CD14-positive monocyte (primary cell): ENCODE results near the gene LFNG. TPM values are rescaled to one million over a fixed set of nuclear protein-coding genes. Genes with fewer than 3 reads are reported as not detected.

Source experiments
- DNase-seq, 3 donors: peaks; one replicate each; pipeline ENCODE4 v3.0.0-alpha.2; 2011 to 2022
- H2AFZ ChIP-seq: 2 replicates; pipeline ENCODE4 v1.6.0; 2012; ENCODE audit warnings: mild to moderate bottlenecking, low read depth, low read length, inconsistent platforms; ENCODE audit not compliant: insufficient read depth, poor library complexity, severe bottlenecking
- H3K27ac ChIP-seq, 2 donors: 1 replicate in 1 of 2; 2 replicates in 1 of 2; pipeline ENCODE4 v1.5.1; 2012 to 2013; ENCODE audit warnings: low read length in 2 of 2, control low read depth in 1 of 2, inconsistent platforms in 1 of 2, low read depth in 1 of 2, mild to moderate bottlenecking in 1 of 2
- H3K27me3 ChIP-seq, 2 donors: one replicate each; pipeline versions ENCODE4 v1.6.0 to v1.6.1; 2011 to 2013; ENCODE audit warnings: low read length in 2 of 2; ENCODE audit not compliant: control insufficient read depth in 2 of 2, insufficient read depth in 2 of 2
- H3K36me3 ChIP-seq, 2 donors: replicated peaks in 1 of 2; 1 replicate in 1 of 2; 2 replicates in 1 of 2; pipeline versions ENCODE4 v1.5.1 to v1.6.1; 2012 to 2013; ENCODE audit warnings: low read length in 2 of 2, control low read depth in 1 of 2, inconsistent platforms in 1 of 2, mild to moderate bottlenecking in 1 of 2; ENCODE audit not compliant: insufficient read depth in 2 of 2, control insufficient read depth in 1 of 2
- H3K4me1 ChIP-seq, 2 donors: 1 replicate in 1 of 2; 2 replicates in 1 of 2; pipeline versions ENCODE4 v1.5.1 to v1.6.1; 2012 to 2013; ENCODE audit warnings: low read length in 2 of 2, control low read depth in 1 of 2, inconsistent platforms in 1 of 2, mild to moderate bottlenecking in 1 of 2, moderate library complexity in 1 of 2; ENCODE audit not compliant: insufficient read depth in 2 of 2, control insufficient read depth in 1 of 2
- H3K4me2 ChIP-seq: replicated peaks from 2 replicates; pipeline ENCODE3; 2012; ENCODE audit warnings: low read length, moderate library complexity, mild to moderate bottlenecking; ENCODE audit not compliant: poor library complexity, severe bottlenecking; ENCODE audit errors: extremely low read depth
- H3K4me3 ChIP-seq, 3 experiments: fragments of 200-600 bp in 1 of 3; sonication (generic) in 1 of 3; replicated peaks in 1 of 3; 1 replicate in 2 of 3; 2 replicates in 1 of 3; pipeline ENCODE4 v1.5.1; 2011 to 2013; ENCODE audit warnings: low read length in 3 of 3, mild to moderate bottlenecking in 3 of 3, control low read depth in 2 of 3, low read depth in 2 of 3, inconsistent platforms in 1 of 3, moderate library complexity in 1 of 3
- H3K79me2 ChIP-seq: 2 replicates; pipeline ENCODE4 v1.6.0; 2012; ENCODE audit warnings: mild to moderate bottlenecking, control low read depth, inconsistent platforms, low read length, moderate library complexity; ENCODE audit not compliant: insufficient read depth
- H3K9ac ChIP-seq: 2 replicates; pipeline ENCODE4 v1.6.0; 2017; ENCODE audit warnings: low read length, mild to moderate bottlenecking; ENCODE audit not compliant: insufficient read depth, poor library complexity, severe bottlenecking
- H3K9me3 ChIP-seq, 2 donors: replicated peaks in 1 of 2; 1 replicate in 1 of 2; 2 replicates in 1 of 2; pipeline versions ENCODE4 v1.5.1 to v1.6.1; 2012 to 2013; ENCODE audit warnings: low read length in 2 of 2, control low read depth in 1 of 2; ENCODE audit not compliant: control insufficient read depth in 1 of 2, insufficient read depth in 1 of 2
- H4K20me1 ChIP-seq: 2 replicates; pipeline ENCODE4 v1.6.0; 2012; ENCODE audit warnings: mild to moderate bottlenecking, low read length, control low read depth, moderate library complexity; ENCODE audit not compliant: insufficient read depth
- H3K27ac Mint-ChIP-seq, 7 donors: one replicate each; pipeline ENCODE4 v1.8.0; 2020; ENCODE audit warnings: mild to moderate bottlenecking in 7 of 7, mixed read lengths in 7 of 7, moderate library complexity in 6 of 7, inconsistent platforms in 2 of 7
- H3K27me3 Mint-ChIP-seq, 3 donors: one replicate each; pipeline ENCODE4 v1.8.0; 2021 to 2022; ENCODE audit warnings: low read depth in 3 of 3, mild to moderate bottlenecking in 3 of 3, mixed read lengths in 3 of 3, moderate library complexity in 3 of 3, inconsistent platforms in 1 of 3
- H3K36me3 Mint-ChIP-seq, 2 donors: one replicate each; pipeline ENCODE4 v1.8.0; 2020; ENCODE audit warnings: mixed read lengths in 2 of 2, inconsistent platforms in 1 of 2, mild to moderate bottlenecking in 1 of 2
- H3K4me1 Mint-ChIP-seq: one replicate; pipeline ENCODE4 v1.8.0; 2020; ENCODE audit warnings: mild to moderate bottlenecking, mixed read lengths
- H3K4me3 Mint-ChIP-seq, 2 donors: one replicate each; pipeline ENCODE4 v1.8.0; 2020; ENCODE audit warnings: mild to moderate bottlenecking in 2 of 2, mixed read lengths in 2 of 2, moderate library complexity in 1 of 2
- H3K9me3 Mint-ChIP-seq, 7 donors: one replicate each; pipeline ENCODE4 v1.8.0; 2020 to 2022; ENCODE audit warnings: mixed read lengths in 7 of 7, mild to moderate bottlenecking in 6 of 7, moderate library complexity in 6 of 7, inconsistent platforms in 2 of 7
- WGBS: methylation state at CpG from one replicate; pipeline ENCODE4 v1.1.5; 2013; ENCODE audit warnings: missing lambda C conversion rate; ENCODE audit not compliant: insufficient coverage; 5-methylcytosine and 5-hydroxymethylcytosine counted together
- intact Hi-C, 2 donors: fragments of 100-400 bp; cut with micrococcal nuclease; formaldehyde crosslinking; loops; one replicate each; pipeline versions ENCODE4 v1.15.0 to v1.15.1; 2023
- polyA plus RNA-seq, 3 donors: library from polyadenylated mRNA; depleted of rRNA in 1 of 3; unstranded in 2 of 3; stranded (reverse) in 1 of 3; fragments of 300-500 nt in 2 of 3; fragments of >200 nt in 1 of 3; fragmentation: Illumina TruSeq in 2 of 3; gene quantifications; 1 replicate in 2 of 3; 2 replicates in 1 of 3; pipeline ENCODE4 v1.2.3, GENCODE V29; 2012 to 2021
- TF ChIP-seq, protein P1 (sequence below): fragments of 200-600 bp; IDR thresholded peaks from one replicate; pipeline ENCODE4 v1.8.0; 2022; ENCODE audit warnings: antibody characterized with exemption, mild to moderate bottlenecking

The LFNG gene
- polyA plus RNA-seq, 3 donors: 1.9 to 121 (median 2.2) TPM

DNA sequence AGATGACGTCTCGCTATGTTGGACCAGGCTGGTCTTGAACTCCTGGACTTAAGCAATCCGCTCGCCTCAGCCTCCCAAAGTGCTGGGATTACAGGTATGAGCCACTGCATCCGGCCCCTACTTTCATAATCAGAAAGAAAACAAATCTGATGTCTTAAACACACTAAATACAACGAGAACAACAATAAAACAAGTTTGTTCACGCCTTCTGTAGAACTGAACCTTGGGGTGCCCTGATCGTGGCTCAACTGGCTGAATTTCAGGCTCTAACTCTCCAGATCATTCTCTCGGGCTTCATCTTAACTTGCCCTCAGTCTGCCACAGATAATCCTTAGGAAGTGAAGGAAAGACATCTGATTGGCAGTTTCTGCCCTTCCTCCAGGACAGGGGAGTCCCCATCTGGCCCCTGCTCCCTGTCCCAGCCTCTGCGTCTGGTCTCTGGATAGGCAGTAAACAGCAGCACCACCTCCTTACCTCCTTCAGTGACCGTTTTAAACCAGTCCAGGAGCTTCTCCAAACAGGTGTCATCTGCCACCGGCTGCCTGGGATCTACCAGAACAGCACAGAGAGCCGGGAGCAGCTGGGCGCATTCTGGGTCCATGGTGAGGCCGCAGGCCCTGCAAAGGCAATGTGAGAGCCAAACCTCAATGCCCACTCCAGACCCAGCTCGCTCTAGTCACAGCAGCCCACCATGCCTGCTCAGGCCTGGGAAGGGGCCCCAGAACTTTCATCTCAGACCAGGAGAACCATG, 34.4 kb downstream of the LFNG start:
- H3K36me3 ChIP-seq: peaks cover 16 to 27% of the 10 kb centered on the region in 2 donors
- peaks cover 42 to 53% of the 10 kb centered on the region in 2 donors for H3K4me1 ChIP-seq
- H3K79me2 ChIP-seq: peaks cover 39% of the 10 kb centered on the region
- no peak for DNase-seq
- Mint-ChIP-seq H3K4me3 (peak overlapping the region; percentile 85 to 90), H3K4me1 (peaks cover 43% of the 10 kb centered on the region), H3K9me3 (peaks cover 0 to 2% (median 0%) of the 10 kb centered on the region in 7 donors), H3K27me3 (no peaks in the 10 kb centered on the region), H3K36me3 (peaks cover 17 to 40% of the 10 kb centered on the region in 2 donors), H3K27ac (peak overlapping the region in 5 of 7 donors; percentile 85 to 89 (median 87))
- H3K4me2 ChIP-seq: peak overlapping the region; percentile 98
- peak overlapping the region in 1 of 2 donors; percentile 97 for H3K27ac ChIP-seq
- H4K20me1 ChIP-seq: peaks cover 22% of the 10 kb centered on the region
- TF ChIP-seq, protein P1, sequence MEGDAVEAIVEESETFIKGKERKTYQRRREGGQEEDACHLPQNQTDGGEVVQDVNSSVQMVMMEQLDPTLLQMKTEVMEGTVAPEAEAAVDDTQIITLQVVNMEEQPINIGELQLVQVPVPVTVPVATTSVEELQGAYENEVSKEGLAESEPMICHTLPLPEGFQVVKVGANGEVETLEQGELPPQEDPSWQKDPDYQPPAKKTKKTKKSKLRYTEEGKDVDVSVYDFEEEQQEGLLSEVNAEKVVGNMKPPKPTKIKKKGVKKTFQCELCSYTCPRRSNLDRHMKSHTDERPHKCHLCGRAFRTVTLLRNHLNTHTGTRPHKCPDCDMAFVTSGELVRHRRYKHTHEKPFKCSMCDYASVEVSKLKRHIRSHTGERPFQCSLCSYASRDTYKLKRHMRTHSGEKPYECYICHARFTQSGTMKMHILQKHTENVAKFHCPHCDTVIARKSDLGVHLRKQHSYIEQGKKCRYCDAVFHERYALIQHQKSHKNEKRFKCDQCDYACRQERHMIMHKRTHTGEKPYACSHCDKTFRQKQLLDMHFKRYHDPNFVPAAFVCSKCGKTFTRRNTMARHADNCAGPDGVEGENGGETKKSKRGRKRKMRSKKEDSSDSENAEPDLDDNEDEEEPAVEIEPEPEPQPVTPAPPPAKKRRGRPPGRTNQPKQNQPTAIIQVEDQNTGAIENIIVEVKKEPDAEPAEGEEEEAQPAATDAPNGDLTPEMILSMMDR: no peak
- H3K9me3 ChIP-seq: no peaks in the 10 kb centered on the region
- WGBS: 93% methylated on average over 13 of the region's 16 CpGs
- H3K27me3 ChIP-seq: no peaks in the 10 kb centered on the region
- H3K9ac ChIP-seq: peak overlapping the region; percentile 90
- peak overlapping the region; percentile 88 for H2AFZ ChIP-seq
- H3K4me3 ChIP-seq: peak overlapping the region; percentile 61 to 86 (median 66)
- intact Hi-C loops: loop anchor here in 1 of 2 donors (10.0 kb wide), 1 partner anchor 79 kb away; the partner anchor contains the start of gene GRIFIN

DNA sequence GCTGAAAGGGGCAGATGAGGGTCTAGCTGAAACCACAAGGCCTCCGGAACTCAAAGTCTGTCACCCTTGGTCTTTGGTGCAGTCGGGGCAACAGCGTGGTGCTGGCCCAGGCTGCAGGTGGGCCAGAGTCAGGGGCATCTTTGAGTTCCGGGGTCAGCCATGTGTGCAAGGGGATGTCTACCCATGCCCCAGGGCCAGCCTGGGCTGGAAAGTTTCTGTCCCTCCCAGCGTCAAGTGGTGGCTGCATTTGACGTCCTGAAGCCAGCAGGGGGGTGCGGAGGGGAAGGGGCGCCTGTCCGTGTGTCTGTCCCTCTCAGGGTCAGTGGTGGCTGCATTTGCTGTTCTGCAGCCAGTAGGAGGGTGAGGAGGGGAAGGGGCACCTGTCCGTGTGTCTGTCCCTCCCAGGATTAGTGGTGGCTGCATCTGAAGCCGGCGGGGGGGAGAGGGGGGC, 35.1 kb downstream of the LFNG start:
- H3K4me3 Mint-ChIP-seq: peak overlapping the region; percentile 85 to 90
- no peak for DNase-seq
- peaks cover 45 to 58% of the 10 kb centered on the region in 2 donors for H3K4me1 ChIP-seq

More for the DNA sequence above, 35.1 kb downstream of the LFNG start:
- 4% methylated on average over 10 of the region's 12 CpGs for WGBS
- no peaks in the 10 kb centered on the region for H3K27me3 ChIP-seq
- peaks cover 40% of the 10 kb centered on the region for H3K79me2 ChIP-seq
- H2AFZ ChIP-seq: peak overlapping the region; percentile 88
- no peaks in the 10 kb centered on the region for H3K27me3 Mint-ChIP-seq
- intact Hi-C loops: loop anchor here (5.0 to 10.0 kb wide), 3 partner anchors 32 to 80 kb away; partner anchors contain the start of genes GRIFIN (in 1 of the 2) and TTYH3 (in 1 of the 2)
- peaks cover 11 to 33% of the 10 kb centered on the region in 2 donors for H3K36me3 Mint-ChIP-seq
- peak overlapping the region in 6 of 7 donors; percentile 85 to 89 (median 88) for H3K27ac Mint-ChIP-seq
- TF ChIP-seq, protein P1: no peak
- peaks cover 0 to 2% (median 0%) of the 10 kb centered on the region in 7 donors for H3K9me3 Mint-ChIP-seq
- H3K27ac ChIP-seq: peak overlapping the region in 1 of 2 donors; percentile 97
- H3K4me3 ChIP-seq: peak overlapping the region; percentile 61 to 86 (median 66)
- H3K9ac ChIP-seq: peak overlapping the region; percentile 90
- H3K4me1 Mint-ChIP-seq: peaks cover 45% of the 10 kb centered on the region
- peaks cover 9 to 20% of the 10 kb centered on the region in 2 donors for H3K36me3 ChIP-seq
- H3K9me3 ChIP-seq: no peaks in the 10 kb centered on the region
- H3K4me2 ChIP-seq: peak overlapping the region; percentile 98
- H4K20me1 ChIP-seq: peaks cover 16% of the 10 kb centered on the region
